Measurements from ENCODE around the gene POPDC2.

- TF ChIP-seq CTCF (IDR thresholded peaks at IDR 0.05; ENCODE audit: insufficient read depth, low read length): no peak
- TF ChIP-seq REST (IDR thresholded peaks at IDR 0.05; ENCODE audit: insufficient replicate concordance, low read depth): no peak
Measured at GRCh38 chr3:119660474-119661440, at the start of gene POPDC2.

All from HL-60 (cell line).